ENCODE results near the gene JAG2. TPM values are rescaled to one million over a fixed set of nuclear protein-coding genes. Genes with fewer than 3 reads are reported as not detected.
"Not testable (repeated sequence)": the region's sequence is repeated elsewhere in the genome, so short reads cannot be mapped to it uniquely, and the experiment has no call there.

Gene JAG2
- total and polyA plus RNA-seq, 4 experiments from 2014 or later = 0.29 to 0.80 TPM; not detected in 2

DNA sequence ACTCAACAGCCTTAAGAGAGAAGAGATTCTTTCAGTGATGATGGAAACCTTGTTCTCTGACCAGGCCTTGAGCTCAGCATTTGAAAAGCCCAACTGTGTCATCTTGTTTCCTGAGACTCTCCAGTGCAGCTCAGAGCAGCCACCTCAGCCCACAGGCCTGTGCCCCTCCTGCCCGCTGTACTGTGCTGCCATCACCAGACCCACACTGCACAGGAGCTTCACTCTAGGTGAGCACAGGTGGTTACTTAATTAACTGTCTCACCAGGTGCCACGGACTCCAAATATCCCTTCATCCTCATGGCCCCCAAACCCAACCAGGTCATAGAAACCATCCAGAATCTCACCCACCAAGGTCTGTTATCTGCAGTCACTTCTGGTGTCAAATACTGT is 51.3 kb downstream of the JAG2 start:
- no peak overlapping the region for H3K4me3 ChIP-seq (ENCODE audit: low read length in 2 of 2)
- DNase-seq = no peak
- Mint-ChIP-seq H3K9me3 (peaks cover 0 to 21% (median 17%) of the 10 kb centered on the region in 8 donors), H3K4me1 (no peaks in the 10 kb centered on the region), H3K27me3 (peaks cover 17 to 21% of the 10 kb centered on the region in 2 donors), H3K4me3 (no peak overlapping the region), H3K36me3 (peaks cover 0 to 2% of the 10 kb centered on the region in 2 donors), H3K27ac (no peak overlapping the region)
- no peak overlapping the region for H3K27ac ChIP-seq (ENCODE audit: low read depth, low read length)
- intact Hi-C loops (cut with micrococcal nuclease) = no loop called here
- H3K36me3 ChIP-seq (ENCODE audit: insufficient read depth, low read length) = no peaks in the 10 kb centered on the region
- CTCF ChIA-PET (ENCODE audit: partially characterized antibody) = interaction anchor here (1.0 kb wide), 1 partner anchor 235 kb away, joined by 3 read pairs; no protein-coding TSS in a partner anchor
- no peaks in the 10 kb centered on the region for H3K4me1 ChIP-seq (ENCODE audit: insufficient read depth, low read length)
- H3K27me3 ChIP-seq (ENCODE audit: insufficient read depth, low read length) = peaks cover 7% of the 10 kb centered on the region
- no peaks in the 10 kb centered on the region for H3K9me3 ChIP-seq (ENCODE audit: control insufficient read depth in 1 of 2, low read length in 2 of 2)
- POLR2A ChIA-PET (ENCODE audit: partially characterized antibody) = interaction anchor here (0.5 kb wide), 1 partner anchor 9 kb away, joined by 4 read pairs; no protein-coding TSS in a partner anchor

DNA sequence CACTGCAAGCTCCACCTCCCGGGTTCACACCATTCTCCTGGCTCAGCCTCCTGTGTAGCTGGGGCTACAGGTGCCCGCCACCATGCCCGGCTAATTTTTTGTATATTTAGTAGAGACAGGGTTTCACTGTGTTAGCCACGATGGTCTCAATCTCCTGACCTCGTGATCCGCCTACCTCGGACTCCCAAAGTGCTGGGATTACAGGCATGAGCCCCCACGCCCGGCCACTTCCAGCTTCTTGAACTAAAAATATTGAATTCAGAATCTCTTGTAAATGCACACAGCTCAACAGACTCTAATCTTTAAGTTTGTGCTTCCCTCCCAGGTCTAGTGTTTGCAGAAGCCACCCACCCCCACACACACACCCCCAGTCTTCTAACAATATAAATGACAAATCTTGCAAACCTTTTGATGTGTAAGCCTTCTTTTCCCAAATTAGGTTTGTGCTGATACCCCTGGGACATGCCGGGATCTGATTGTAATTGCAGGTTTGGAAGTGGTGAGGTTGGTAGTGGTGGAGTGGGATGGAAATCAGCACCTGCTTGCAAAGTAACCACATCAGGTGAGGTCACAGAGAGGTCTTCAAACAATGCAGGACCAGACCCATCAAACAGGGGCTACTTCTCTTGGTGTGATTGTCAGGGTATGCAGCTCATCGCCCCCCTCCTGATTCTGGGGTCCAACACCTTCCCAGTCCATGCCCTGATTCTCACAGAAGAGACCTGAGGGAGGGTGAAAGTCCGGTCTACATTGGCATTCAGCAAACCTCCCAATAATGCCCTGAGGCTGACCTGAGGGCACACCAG is 51.9 kb downstream of the JAG2 start:
- Mint-ChIP-seq H3K27ac (no peak overlapping the region), H3K36me3 (peaks cover 0 to 2% of the 10 kb centered on the region in 2 donors), H3K4me3 (no peak overlapping the region), H3K9me3 (peaks cover 0 to 15% (median 11%) of the 10 kb centered on the region in 8 donors), H3K27me3 (peaks cover 13 to 21% of the 10 kb centered on the region in 2 donors), H3K4me1 (no peaks in the 10 kb centered on the region)
- CTCF ChIA-PET (ENCODE audit: partially characterized antibody) = interaction anchor here (1.0 kb wide), 1 partner anchor 235 kb away, joined by 3 read pairs; no protein-coding TSS in a partner anchor
- H3K4me1 ChIP-seq (ENCODE audit: insufficient read depth, low read length) = no peaks in the 10 kb centered on the region
- H3K9me3 ChIP-seq (ENCODE audit: control insufficient read depth in 1 of 2, low read length in 2 of 2) = no peaks in the 10 kb centered on the region
- intact Hi-C loops (cut with micrococcal nuclease) = no loop called here
- no peak overlapping the region for H3K4me3 ChIP-seq (ENCODE audit: low read length in 2 of 2)
- H3K27me3 ChIP-seq (ENCODE audit: insufficient read depth, low read length) = peaks cover 7% of the 10 kb centered on the region
- no peak for DNase-seq
- POLR2A ChIA-PET (ENCODE audit: partially characterized antibody) = interaction anchor here (0.5 kb wide), 1 partner anchor 9 kb away, joined by 4 read pairs; no protein-coding TSS in a partner anchor
- no peak overlapping the region for H3K27ac ChIP-seq (ENCODE audit: low read depth, low read length)
- H3K36me3 ChIP-seq (ENCODE audit: insufficient read depth, low read length) = no peaks in the 10 kb centered on the region

DNA sequence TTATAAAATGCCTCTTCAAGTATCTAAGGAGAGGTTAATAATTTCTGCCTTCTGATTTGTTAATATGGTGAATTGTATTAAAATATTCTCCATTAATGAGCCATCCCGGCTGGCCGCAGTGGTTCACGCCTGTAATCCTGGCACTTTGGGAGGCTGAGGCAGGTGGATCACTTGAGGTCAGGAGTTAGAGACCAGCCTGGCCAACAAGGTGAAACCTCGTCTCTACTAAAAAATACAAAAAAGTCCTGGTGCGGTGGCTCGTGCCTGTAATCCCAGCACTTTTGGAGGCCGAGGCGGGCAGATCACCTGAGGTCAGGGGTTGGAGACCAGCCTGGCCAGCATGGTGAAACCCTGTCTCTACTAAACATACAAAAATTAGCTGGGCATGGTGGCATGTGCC is 59.3 kb downstream of the JAG2 start:
- H3K27ac ChIP-seq (ENCODE audit: low read depth, low read length); intact Hi-C loops (cut with micrococcal nuclease); H3K9me3 Mint-ChIP-seq; H3K36me3 Mint-ChIP-seq; H3K4me3 Mint-ChIP-seq; CTCF ChIA-PET (ENCODE audit: partially characterized antibody); H3K4me1 ChIP-seq (ENCODE audit: insufficient read depth, low read length); H3K36me3 ChIP-seq (ENCODE audit: insufficient read depth, low read length); H3K27ac Mint-ChIP-seq; H3K27me3 ChIP-seq (ENCODE audit: insufficient read depth, low read length); H3K9me3 ChIP-seq (ENCODE audit: control insufficient read depth in 1 of 2, low read length in 2 of 2); DNase-seq; POLR2A ChIA-PET (ENCODE audit: partially characterized antibody); H3K4me1 Mint-ChIP-seq; H3K4me3 ChIP-seq (ENCODE audit: low read length in 2 of 2): not testable (repeated sequence)
- peaks cover 15 to 16% of the 10 kb centered on the region in 2 donors for H3K27me3 Mint-ChIP-seq

DNA sequence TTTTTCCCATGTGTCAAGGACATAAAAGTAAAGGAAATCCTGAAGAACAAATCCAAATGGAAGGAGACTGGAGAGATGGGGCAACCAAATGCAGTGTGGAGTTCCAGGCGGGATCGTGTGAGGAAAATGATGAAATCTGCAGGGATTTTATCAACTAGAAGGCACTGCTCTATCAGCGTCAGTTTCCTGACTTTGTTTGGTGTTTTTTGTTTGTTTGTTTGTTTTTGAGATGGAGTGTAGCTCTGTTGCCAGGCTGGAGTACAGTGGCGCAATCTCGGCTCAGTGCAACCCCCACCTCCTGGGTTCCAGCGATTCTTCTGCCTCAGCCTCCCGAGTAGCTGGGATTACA is 60.1 kb downstream of the JAG2 start:
- no peaks in the 10 kb centered on the region for H3K36me3 ChIP-seq (ENCODE audit: insufficient read depth, low read length)
- CTCF ChIA-PET (ENCODE audit: partially characterized antibody) = interaction anchor here (0.9 to 1.4 kb wide), 2 partner anchors 18 to 235 kb away, joined by 3 read pairs; no protein-coding TSS in a partner anchor
- no peak overlapping the region for H3K27ac ChIP-seq (ENCODE audit: low read depth, low read length)
- H3K27me3 Mint-ChIP-seq = peaks cover 18 to 23% of the 10 kb centered on the region in 2 donors
- H3K27ac Mint-ChIP-seq = no peak overlapping the region
- peaks cover 0 to 5% (median under 1%) of the 10 kb centered on the region in 8 donors for H3K9me3 Mint-ChIP-seq
- intact Hi-C loops (cut with micrococcal nuclease) = no loop called here
- no peak for DNase-seq
- peaks cover 0 to 5% (median 4%) of the 10 kb centered on the region in 4 donors for H3K4me1 Mint-ChIP-seq
- no peak overlapping the region for H3K4me3 ChIP-seq (ENCODE audit: low read length in 2 of 2)
- no peaks in the 10 kb centered on the region for H3K27me3 ChIP-seq (ENCODE audit: insufficient read depth, low read length)
- POLR2A ChIA-PET (ENCODE audit: partially characterized antibody) = no interaction called here
- no peaks in the 10 kb centered on the region for H3K4me1 ChIP-seq (ENCODE audit: insufficient read depth, low read length)
- peaks cover 0 to 6% of the 10 kb centered on the region in 2 donors for H3K36me3 Mint-ChIP-seq
- no peak overlapping the region for H3K4me3 Mint-ChIP-seq
- no peaks in the 10 kb centered on the region for H3K9me3 ChIP-seq (ENCODE audit: control insufficient read depth in 1 of 2, low read length in 2 of 2)

DNA sequence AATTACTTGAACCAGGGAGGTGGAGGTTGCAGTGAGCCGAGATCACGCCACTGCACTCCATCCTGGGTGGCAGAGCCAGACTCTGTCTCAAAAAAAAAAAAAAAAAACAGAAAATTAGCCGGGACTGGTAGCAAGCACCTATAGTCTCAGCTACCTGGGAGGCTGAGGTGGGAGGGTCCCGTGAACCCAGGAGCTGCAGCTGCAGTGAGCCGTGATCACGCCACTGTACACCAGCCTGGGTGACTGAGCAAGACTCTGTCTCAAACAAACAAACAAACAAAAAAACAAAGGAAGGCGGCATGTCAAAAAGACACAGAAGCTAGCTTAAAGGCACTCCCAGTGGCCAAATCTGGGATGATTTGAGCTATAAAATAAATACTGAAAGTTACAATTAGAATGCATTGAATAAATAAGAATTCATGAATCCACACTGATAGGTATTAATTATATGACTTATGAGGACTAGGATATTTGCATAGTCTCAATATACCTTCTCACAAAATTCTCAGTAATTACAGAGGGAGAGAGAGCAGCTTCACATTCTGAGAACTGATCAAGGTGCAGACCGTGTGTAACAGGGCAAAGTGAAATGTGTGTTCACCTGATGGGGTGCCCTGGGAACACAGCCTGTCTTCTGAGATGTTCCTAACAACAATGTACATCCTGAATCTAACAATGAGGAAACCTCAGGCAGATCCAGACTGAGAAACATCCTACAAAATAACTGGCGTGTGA is 60.6 kb downstream of the JAG2 start:
- Mint-ChIP-seq H3K27me3 (peaks cover 20 to 24% of the 10 kb centered on the region in 2 donors), H3K4me3 (no peak overlapping the region), H3K27ac (no peak overlapping the region), H3K9me3 (peaks cover 0 to 5% (median under 1%) of the 10 kb centered on the region in 8 donors), H3K36me3 (peaks cover 0 to 7% of the 10 kb centered on the region in 2 donors), H3K4me1 (peaks cover 0 to 5% (median 4%) of the 10 kb centered on the region in 4 donors)
- intact Hi-C loops (cut with micrococcal nuclease) = no loop called here
- ChIA-PET POLR2A (ENCODE audit: partially characterized antibody) (interaction anchor here (0.6 kb wide), 1 partner anchor 9 kb away, joined by 4 read pairs; no protein-coding TSS in a partner anchor), CTCF (ENCODE audit: partially characterized antibody) (interaction anchor here (0.7 to 1.4 kb wide), 3 partner anchors 18 to 236 kb away, joined by 3 read pairs; no protein-coding TSS in a partner anchor)
- Histone ChIP-seq H3K4me3 (ENCODE audit: low read length in 2 of 2) (no peak overlapping the region), H3K27ac (ENCODE audit: low read depth, low read length) (no peak overlapping the region), H3K27me3 (ENCODE audit: insufficient read depth, low read length) (no peaks in the 10 kb centered on the region), H3K36me3 (ENCODE audit: insufficient read depth, low read length) (no peaks in the 10 kb centered on the region), H3K4me1 (ENCODE audit: insufficient read depth, low read length) (no peaks in the 10 kb centered on the region), H3K9me3 (ENCODE audit: control insufficient read depth in 1 of 2, low read length in 2 of 2) (no peaks in the 10 kb centered on the region)
- DNase-seq = no peak

DNA sequence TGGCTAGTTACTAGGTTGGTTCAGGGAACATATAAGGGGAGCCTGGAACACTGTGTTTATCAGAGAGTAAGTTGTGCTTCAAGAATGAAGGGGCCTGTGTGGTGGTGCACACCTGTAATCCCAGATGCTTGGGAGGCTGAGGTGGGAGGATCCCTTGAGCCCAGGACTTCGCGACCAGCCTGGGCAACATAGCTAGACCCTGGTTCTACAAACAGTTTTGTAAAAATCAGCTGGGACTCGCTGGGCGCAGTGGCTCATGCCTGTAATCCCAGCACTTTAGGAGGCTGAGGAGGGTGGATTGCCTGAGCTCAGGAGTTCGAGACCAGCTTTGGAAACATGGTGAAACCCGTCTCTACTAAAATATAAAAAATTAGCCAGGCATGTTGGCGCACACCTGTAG is 61.2 kb downstream of the JAG2 start:
- POLR2A ChIA-PET (ENCODE audit: partially characterized antibody) = no interaction called here
- Histone ChIP-seq H3K4me1 (ENCODE audit: insufficient read depth, low read length) (no peaks in the 10 kb centered on the region), H3K4me3 (ENCODE audit: low read length in 2 of 2) (no peak overlapping the region), H3K27ac (ENCODE audit: low read depth, low read length) (no peak overlapping the region), H3K36me3 (ENCODE audit: insufficient read depth, low read length) (no peaks in the 10 kb centered on the region), H3K27me3 (ENCODE audit: insufficient read depth, low read length) (no peaks in the 10 kb centered on the region), H3K9me3 (ENCODE audit: control insufficient read depth in 1 of 2, low read length in 2 of 2) (no peaks in the 10 kb centered on the region)
- H3K36me3 Mint-ChIP-seq = peaks cover 0 to 7% of the 10 kb centered on the region in 2 donors
- intact Hi-C loops (cut with micrococcal nuclease) = no loop called here
- peaks cover 0 to 5% (median under 1%) of the 10 kb centered on the region in 8 donors for H3K9me3 Mint-ChIP-seq
- no peak for DNase-seq
- H3K27ac Mint-ChIP-seq = no peak overlapping the region
- H3K27me3 Mint-ChIP-seq = peaks cover 24 to 25% of the 10 kb centered on the region in 2 donors
- no peak overlapping the region for H3K4me3 Mint-ChIP-seq
- peaks cover 0 to 5% (median 4%) of the 10 kb centered on the region in 4 donors for H3K4me1 Mint-ChIP-seq
- CTCF ChIA-PET (ENCODE audit: partially characterized antibody) = interaction anchor here (0.7 to 1.4 kb wide), 3 partner anchors 17 to 236 kb away, joined by 3 read pairs; no protein-coding TSS in a partner anchor

DNA sequence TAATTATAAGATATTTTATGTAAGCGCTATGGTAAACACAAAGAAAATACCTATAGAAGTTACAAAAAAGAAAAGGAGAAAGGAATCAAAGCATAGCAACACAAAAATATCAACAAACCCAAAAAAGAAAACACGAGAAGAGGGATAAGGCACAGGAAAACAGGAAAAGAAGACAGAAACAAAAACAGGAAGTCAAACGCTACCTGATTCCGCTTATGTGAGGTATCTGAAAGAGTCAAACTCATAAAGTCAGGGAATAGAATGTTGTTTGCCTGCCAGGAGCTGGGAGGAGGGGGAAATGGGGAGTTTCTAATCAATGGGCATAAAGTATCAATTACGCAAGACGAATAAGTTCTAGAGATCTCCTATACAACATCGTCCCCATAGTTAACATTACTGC is 63.4 kb downstream of the JAG2 start:
- H3K4me1 ChIP-seq (ENCODE audit: insufficient read depth, low read length) = no peaks in the 10 kb centered on the region
- no peaks in the 10 kb centered on the region for H3K9me3 ChIP-seq (ENCODE audit: control insufficient read depth in 1 of 2, low read length in 2 of 2)
- H3K36me3 Mint-ChIP-seq = peaks cover 0 to 7% of the 10 kb centered on the region in 2 donors
- DNase-seq = no peak
- POLR2A ChIA-PET (ENCODE audit: partially characterized antibody) = no interaction called here
- no peak overlapping the region for H3K4me3 ChIP-seq (ENCODE audit: low read length in 2 of 2)
- H3K27me3 ChIP-seq (ENCODE audit: insufficient read depth, low read length) = peaks cover 5% of the 10 kb centered on the region
- no peak overlapping the region for H3K4me3 Mint-ChIP-seq
- H3K36me3 ChIP-seq (ENCODE audit: insufficient read depth, low read length) = no peaks in the 10 kb centered on the region
- H3K4me1 Mint-ChIP-seq = peaks cover 0 to 5% (median 4%) of the 10 kb centered on the region in 4 donors
- intact Hi-C loops (cut with micrococcal nuclease) = no loop called here
- peaks cover 0 to 5% (median 1%) of the 10 kb centered on the region in 8 donors for H3K9me3 Mint-ChIP-seq
- H3K27ac Mint-ChIP-seq = no peak overlapping the region
- CTCF ChIA-PET (ENCODE audit: partially characterized antibody) = interaction anchor here (1.2 kb wide), 1 partner anchor 60 kb away, joined by 3 read pairs; no protein-coding TSS in a partner anchor
- no peak overlapping the region for H3K27ac ChIP-seq (ENCODE audit: low read depth, low read length)
- H3K27me3 Mint-ChIP-seq = peaks cover 28 to 30% of the 10 kb centered on the region in 2 donors

Data from CD4-positive, alpha-beta memory T cell (primary cell).